ENCODE data around the gene NTM. TPM values are rescaled to one million over a fixed set of nuclear protein-coding genes. Genes with fewer than 3 reads are reported as not detected.

NTM gene
- total and polyA plus RNA-seq, 10 donors, result 0.13 to 1.6 (median 0.67) TPM

DNA sequence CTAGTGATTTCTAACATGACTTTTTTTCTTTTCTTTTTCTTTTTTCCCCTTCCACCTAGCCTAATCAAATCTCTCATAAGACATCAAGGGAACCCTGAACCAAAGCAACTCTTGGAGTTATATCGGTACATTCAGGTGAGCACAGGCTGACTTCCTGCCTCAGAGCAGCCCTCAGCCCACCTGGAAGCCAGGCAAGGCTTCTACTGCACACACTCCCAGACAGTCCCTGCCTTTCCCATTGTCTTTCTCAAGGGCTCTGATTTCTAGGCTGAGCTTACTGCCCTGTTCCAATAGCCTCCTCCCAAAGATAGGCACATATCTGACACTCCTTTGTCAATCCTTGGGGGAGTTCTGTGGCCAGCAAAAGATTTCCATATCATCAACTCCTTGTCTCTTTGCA, 629.5 kb downstream of the NTM start:
- no peak for TF ChIP-seq POLR2A (IDR thresholded peaks at IDR 0.05)
- TF ChIP-seq POLR2AphosphoS5 (IDR thresholded peaks at IDR 0.05), result no peak
- TF ChIP-seq CTCF (IDR thresholded peaks at IDR 0.05 in 8 of 11, conservative IDR thresholded peaks at IDR 0.05 in 3 of 11), result no peak
- no peaks in the 10 kb centered on the region for H3K36me3 ChIP-seq
- H3K9me3 ChIP-seq, result peaks cover 5 to 30% (median 24%) of the 10 kb centered on the region in 8 donors
- H3K27me3 ChIP-seq (replicated peaks in 1 of 7), result no peaks in the 10 kb centered on the region
- no peak for DNase-seq
- H3K27ac ChIP-seq, result no peak overlapping the region
- no peaks in the 10 kb centered on the region for H3K4me1 ChIP-seq
- intact Hi-C loops (cut with DNase I; ENCODE audit: low total_unique reads), result no loop called here
- H3K4me3 ChIP-seq, result no peak overlapping the region
- WGBS, 5 donors, result 78 to 96% (median 92%) methylated on average over 1 of the region's 1 CpG

DNA sequence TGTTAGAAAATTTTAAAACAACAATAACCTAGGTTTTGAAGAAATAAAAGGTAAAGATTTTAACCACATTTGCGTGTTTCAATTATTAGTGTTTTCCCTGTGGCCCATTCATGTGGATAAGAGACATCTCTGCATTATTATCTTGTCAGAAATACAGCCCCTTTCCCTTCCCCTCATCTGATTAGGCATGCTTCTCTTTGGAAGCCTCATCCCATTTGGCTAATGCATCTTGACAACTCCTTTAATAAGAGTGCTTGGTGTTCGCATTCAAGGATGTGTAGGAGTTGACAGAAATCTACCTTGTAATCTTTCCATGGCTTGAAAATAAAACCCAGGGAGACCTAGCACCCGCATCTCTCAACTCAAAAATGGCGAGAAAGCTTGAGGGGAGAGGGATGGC, 635.5 kb downstream of the NTM start:
- Histone ChIP-seq H3K9me3 (no peaks in the 10 kb centered on the region), H3K27me3 (replicated peaks in 1 of 7) (no peaks in the 10 kb centered on the region), H3K4me3 (no peak overlapping the region), H3K4me1 (no peaks in the 10 kb centered on the region), H3K36me3 (no peaks in the 10 kb centered on the region), H3K27ac (no peak overlapping the region)
- 75 to 90% (median 84%) methylated on average over 4 of the region's 4 CpGs for WGBS, 5 donors
- no peak for DNase-seq
- intact Hi-C loops (cut with DNase I; ENCODE audit: low total_unique reads), result no loop called here
- TF ChIP-seq POLR2A (IDR thresholded peaks at IDR 0.05), result no peak
- TF ChIP-seq POLR2AphosphoS5 (IDR thresholded peaks at IDR 0.05), result no peak
- no peak for TF ChIP-seq CTCF (IDR thresholded peaks at IDR 0.05 in 8 of 11, conservative IDR thresholded peaks at IDR 0.05 in 3 of 11)

- WGBS, 5 donors, result 75 to 83% (median 79%) methylated on average over 7 of the region's 7 CpGs
Measured at GRCh38 chr11:132006884-132007580, 636.6 kb downstream of the NTM start.

More at GRCh38 chr11:132006884-132007580, 636.6 kb downstream of the NTM start:
- no peak for TF ChIP-seq CTCF (IDR thresholded peaks at IDR 0.05 in 8 of 11, conservative IDR thresholded peaks at IDR 0.05 in 3 of 11)
- TF ChIP-seq POLR2AphosphoS5 (IDR thresholded peaks at IDR 0.05), result no peak
- TF ChIP-seq POLR2A (IDR thresholded peaks at IDR 0.05), result no peak
- Histone ChIP-seq H3K4me1 (no peaks in the 10 kb centered on the region), H3K27ac (no peak overlapping the region), H3K4me3 (no peak overlapping the region), H3K27me3 (replicated peaks in 1 of 7) (no peaks in the 10 kb centered on the region), H3K36me3 (no peaks in the 10 kb centered on the region), H3K9me3 (no peaks in the 10 kb centered on the region)
- intact Hi-C loops (cut with DNase I; ENCODE audit: low total_unique reads), result no loop called here
- no peak for DNase-seq

Measured in spleen (tissue), 11 donors.